ENCODE data around the gene THOP1. TPM values are rescaled to one million over a fixed set of nuclear protein-coding genes. Genes with fewer than 3 reads are reported as not detected.

The THOP1 gene
- total RNA-seq, 2 experiments from 2014 or later = 113 TPM

DNA sequence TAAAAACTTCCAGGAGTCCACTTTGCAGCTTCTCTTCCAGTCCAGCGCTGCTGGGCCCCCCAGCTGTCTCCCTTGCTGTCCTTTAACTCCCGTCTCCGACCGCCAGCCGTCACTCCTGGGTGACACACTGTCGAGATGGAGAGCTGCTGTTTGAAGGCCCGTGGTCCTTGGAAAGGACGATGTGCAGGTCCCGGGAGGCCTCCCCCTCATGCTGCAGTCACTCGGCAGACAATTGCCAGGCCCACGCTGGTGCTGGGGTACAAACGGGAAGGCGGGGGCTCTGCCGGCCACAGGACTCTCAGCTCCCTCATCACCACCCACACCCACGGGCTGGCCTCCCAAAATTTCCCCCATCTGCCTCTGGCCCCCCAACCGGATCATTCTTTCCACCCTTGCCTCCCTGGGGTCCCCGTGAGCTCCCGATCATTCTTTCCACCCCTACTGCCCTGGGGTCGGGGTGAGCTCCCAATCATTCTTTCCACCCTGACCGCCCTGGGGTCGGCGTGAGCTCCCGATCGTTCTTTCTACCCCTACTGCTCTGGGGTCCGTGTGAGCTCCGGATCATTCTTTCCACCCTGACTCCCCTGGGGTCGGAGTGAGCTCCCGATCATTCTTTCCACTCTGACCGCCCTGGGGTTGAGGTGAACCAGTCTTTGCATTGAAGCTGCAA lies 18.3 kb downstream of the THOP1 start:
- Mint-ChIP-seq H3K27ac (no peak overlapping the region), H3K36me3 (ENCODE audit: low read depth) (peaks cover 19% of the 10 kb centered on the region), H3K9me3 (no peaks in the 10 kb centered on the region), H3K27me3 (ENCODE audit: low read depth) (no peaks in the 10 kb centered on the region), H3K4me1 (ENCODE audit: low read depth) (no peaks in the 10 kb centered on the region), H3K4me3 (no peak overlapping the region)
- intact Hi-C loops (cut with micrococcal nuclease) = no loop called here
- CTCF ChIA-PET = no interaction called here
- no peak for DNase-seq

DNA sequence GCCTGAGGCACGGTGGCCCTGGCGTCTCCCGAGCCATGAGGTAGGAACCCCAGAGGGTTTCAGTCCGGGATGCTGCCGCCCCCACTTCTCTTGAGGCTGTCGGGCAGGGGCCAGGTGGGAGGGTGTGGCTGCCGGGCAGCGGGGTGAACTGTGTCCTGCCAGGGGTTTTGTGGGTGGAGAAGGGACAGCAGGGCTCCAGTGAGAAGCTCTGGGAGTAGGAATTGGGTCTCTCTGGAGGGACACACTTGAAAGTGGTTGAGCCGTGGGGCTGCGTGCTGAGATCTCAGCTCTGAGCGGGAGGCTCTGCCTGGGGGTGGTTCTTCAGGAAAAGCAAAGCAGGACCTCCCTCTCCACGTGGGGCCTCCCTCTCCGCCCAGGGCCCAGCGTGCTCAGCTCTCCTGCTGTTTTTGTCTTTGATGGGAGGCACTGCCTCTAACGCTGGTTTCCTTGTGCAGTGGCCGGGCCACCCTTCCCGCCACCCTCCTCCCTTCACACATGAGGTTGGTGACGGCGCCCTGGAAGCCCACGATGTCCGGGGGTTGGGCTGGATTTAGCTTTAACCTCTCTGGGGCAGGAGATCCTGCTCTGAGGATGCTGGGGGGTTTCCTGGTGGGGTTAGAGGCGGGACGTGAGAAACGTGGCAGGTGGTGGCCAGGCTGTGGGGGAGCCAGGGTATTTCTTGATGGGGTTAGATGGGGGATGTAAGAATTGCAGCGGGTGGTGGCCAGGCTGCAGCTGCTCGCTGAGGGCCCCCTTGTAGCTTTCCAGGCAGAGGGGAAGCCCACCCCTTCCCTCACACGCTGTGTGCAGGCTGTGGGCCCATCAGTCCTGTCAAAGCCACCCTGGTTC lies 19.1 kb downstream of the THOP1 start:
- H3K4me1 Mint-ChIP-seq (ENCODE audit: low read depth) = no peaks in the 10 kb centered on the region
- DNase-seq = no peak
- no peak overlapping the region for H3K4me3 Mint-ChIP-seq
- no peaks in the 10 kb centered on the region for H3K27me3 Mint-ChIP-seq (ENCODE audit: low read depth)
- H3K9me3 Mint-ChIP-seq = no peaks in the 10 kb centered on the region
- CTCF ChIA-PET = no interaction called here
- peaks cover 25% of the 10 kb centered on the region for H3K36me3 Mint-ChIP-seq (ENCODE audit: low read depth)
- H3K27ac Mint-ChIP-seq = no peak overlapping the region
- intact Hi-C loops (cut with micrococcal nuclease) = no loop called here

DNA sequence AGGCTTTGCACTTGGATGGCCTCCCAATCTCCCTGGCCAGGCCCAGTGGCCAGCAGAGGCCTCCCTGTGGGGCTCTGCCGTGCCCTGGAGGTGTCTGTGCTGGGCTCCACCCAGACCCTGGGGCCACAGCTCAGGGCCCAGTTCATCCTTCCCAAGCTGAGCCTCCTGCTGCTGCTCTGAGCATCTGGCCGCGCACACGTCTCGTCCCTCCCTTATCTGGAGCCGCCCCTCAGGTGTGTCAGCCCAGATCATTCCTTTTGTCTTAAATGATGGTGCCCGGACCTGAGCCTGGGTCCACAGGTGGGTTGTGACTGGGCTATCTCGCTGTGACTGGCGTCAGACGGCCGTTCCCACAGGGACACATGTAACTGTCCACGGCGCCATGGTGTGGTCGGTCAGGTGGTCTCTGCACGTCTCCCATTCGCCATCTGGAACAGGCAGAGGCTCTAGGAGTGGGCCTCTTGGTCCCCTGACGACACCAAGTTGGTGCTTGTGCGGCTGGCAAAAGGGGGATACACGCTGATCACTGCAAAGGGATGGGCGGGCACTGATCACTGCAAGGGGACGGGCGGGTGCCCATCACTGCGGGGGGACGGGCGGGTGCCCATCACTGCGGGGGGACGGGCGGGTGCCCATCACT lies 20.1 kb downstream of the THOP1 start:
- Mint-ChIP-seq H3K27me3 (ENCODE audit: low read depth) (no peaks in the 10 kb centered on the region), H3K27ac (no peak overlapping the region), H3K4me3 (no peak overlapping the region), H3K4me1 (ENCODE audit: low read depth) (no peaks in the 10 kb centered on the region), H3K36me3 (ENCODE audit: low read depth) (peaks cover 25% of the 10 kb centered on the region), H3K9me3 (no peaks in the 10 kb centered on the region)
- intact Hi-C loops (cut with micrococcal nuclease) = no loop called here
- CTCF ChIA-PET = no interaction called here
- no peak for DNase-seq

DNA sequence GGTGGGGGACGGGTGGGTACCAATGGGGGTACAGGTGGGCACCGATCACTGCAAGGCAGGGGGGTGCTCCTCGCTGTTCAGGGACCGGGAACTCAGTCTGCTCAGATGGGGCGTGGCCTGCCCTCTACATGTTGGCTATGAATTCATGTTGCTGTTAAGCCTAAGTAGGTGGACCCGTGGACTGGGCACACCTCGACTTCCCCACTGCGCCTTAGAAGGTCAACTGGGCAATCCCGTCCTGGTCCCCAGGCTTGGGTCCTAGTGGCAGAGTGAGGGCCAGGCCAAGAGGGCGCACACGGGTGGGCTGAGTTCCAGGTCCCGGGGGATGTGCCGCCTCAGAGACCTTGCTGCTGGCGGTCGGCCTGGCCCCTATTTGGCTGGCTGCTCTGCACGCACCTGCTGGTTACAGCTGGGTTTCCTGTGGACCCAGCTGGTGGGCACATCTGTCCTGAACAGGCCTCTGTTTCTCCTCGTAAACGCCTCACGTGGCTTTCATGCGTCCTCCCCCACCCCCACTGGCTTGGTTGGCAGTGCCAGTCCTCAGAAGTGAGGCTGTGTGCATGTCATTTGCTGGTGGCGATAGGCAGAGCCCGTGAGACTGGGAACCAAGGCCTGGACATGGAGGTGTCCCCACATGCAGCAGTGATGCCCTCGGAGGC lies 20.8 kb downstream of the THOP1 start:
- no peak overlapping the region for H3K4me3 Mint-ChIP-seq
- DNase-seq = no peak
- H3K9me3 Mint-ChIP-seq = no peaks in the 10 kb centered on the region
- H3K27ac Mint-ChIP-seq = no peak overlapping the region
- H3K36me3 Mint-ChIP-seq (ENCODE audit: low read depth) = peaks cover 22% of the 10 kb centered on the region
- CTCF ChIA-PET = no interaction called here
- no peaks in the 10 kb centered on the region for H3K4me1 Mint-ChIP-seq (ENCODE audit: low read depth)
- intact Hi-C loops (cut with micrococcal nuclease) = no loop called here
- no peaks in the 10 kb centered on the region for H3K27me3 Mint-ChIP-seq (ENCODE audit: low read depth)

DNA sequence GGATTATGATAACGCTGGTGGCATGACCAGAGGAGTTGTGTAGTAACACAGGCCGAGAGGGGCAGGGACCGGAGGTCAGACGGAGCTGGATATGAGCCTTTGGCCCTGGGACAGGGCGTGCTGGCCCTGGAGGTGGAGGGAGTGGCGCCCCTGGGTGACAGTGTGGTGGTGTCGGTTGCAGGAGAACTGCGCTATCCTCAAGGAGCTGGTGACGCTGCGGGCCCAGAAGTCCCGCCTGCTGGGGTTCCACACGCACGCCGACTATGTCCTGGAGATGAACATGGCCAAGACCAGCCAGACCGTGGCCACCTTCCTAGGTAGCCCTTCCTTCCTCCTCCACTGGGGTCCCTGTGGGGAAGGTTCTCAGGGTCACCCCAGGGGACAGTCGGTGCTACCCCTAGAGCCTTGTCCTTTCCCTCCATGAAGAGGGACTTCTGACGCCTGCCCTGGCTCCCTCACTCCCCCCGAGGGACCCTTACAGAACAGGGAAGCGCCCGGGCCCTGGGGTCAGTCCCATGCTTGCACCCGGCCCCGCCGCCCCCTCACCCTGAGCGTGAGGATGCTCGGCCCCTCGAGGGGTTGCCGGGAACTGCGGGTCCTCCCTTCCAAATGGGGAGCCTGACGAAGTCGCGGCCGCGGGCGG lies 21.6 kb downstream of the THOP1 start:
- Mint-ChIP-seq H3K9me3 (no peaks in the 10 kb centered on the region), H3K4me1 (ENCODE audit: low read depth) (no peaks in the 10 kb centered on the region), H3K36me3 (ENCODE audit: low read depth) (peaks cover 20% of the 10 kb centered on the region), H3K27me3 (ENCODE audit: low read depth) (no peaks in the 10 kb centered on the region), H3K4me3 (no peak overlapping the region), H3K27ac (no peak overlapping the region)
- DNase-seq = no peak
- CTCF ChIA-PET = no interaction called here
- intact Hi-C loops (cut with micrococcal nuclease) = no loop called here

DNA sequence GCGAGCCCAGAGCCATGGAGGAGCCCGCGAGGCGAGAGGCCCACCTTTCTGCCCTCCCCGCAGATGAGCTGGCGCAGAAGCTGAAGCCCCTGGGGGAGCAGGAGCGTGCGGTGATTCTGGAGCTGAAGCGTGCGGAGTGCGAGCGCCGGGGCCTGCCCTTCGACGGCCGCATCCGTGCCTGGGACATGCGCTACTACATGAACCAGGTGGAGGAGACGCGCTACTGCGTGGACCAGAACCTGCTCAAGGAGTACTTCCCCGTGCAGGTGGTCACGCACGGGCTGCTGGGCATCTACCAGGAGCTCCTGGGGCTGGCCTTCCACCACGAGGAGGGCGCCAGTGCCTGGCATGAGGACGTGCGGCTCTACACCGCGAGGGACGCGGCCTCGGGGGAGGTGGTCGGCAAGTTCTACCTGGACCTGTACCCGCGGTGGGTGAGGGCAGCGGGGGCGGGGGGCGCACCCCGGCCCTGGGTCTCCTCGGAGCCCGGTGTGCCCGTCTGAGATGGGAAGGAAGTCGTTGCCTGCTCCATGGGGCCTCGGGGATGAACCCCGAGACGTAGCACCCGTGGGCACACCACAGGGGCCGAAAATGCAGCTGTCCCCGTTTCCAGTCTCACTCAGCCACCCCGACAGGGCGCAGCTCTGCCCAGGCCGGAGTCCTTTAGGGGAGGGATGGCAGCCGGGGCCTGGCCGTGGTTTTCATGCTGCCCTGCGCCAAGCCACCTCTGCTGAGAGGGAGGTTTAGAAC lies 22.3 kb downstream of the THOP1 start:
- Mint-ChIP-seq H3K4me1 (ENCODE audit: low read depth) (no peaks in the 10 kb centered on the region), H3K9me3 (no peaks in the 10 kb centered on the region), H3K27me3 (ENCODE audit: low read depth) (no peaks in the 10 kb centered on the region), H3K27ac (no peak overlapping the region), H3K4me3 (no peak overlapping the region), H3K36me3 (ENCODE audit: low read depth) (peaks cover 19% of the 10 kb centered on the region)
- CTCF ChIA-PET = no interaction called here
- intact Hi-C loops (cut with micrococcal nuclease) = no loop called here
- DNase-seq = no peak

DNA sequence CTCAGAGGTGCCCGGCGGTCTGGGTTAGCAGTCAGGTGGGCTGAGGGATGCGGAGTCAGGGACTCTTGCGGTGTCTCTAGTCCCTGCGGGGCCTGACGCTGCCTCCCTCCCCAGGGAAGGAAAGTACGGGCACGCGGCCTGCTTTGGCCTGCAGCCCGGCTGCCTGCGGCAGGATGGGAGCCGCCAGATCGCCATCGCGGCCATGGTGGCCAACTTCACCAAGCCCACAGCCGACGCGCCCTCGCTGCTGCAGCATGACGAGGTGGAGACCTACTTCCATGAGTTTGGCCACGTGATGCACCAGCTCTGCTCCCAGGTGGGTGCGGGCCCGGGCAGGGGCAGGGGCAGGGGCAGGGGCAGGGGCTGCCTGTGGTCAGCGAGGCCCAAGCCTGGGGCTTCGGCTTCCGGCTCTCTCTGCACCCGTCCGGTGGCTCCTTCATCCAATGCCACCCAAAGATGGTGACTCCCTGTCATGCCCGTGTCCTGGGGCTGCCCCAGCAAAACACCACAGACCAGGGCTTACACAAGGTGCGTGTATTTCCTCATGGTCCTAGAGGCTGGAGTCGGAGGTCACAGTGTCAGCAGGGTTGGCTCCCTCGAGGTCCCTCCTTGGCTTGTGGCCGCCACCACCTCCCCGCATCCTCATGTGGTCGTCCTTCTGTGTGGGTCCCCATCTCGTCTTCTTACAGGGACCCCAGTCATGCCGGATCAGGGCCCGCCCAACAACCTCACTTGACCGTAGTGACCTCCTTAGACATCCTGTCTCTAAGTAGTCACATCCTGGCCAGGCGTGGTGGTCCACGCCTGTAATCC lies 23.0 kb downstream of the THOP1 start:
- Mint-ChIP-seq H3K9me3 (no peaks in the 10 kb centered on the region), H3K27me3 (ENCODE audit: low read depth) (no peaks in the 10 kb centered on the region), H3K36me3 (ENCODE audit: low read depth) (peaks cover 12% of the 10 kb centered on the region), H3K4me1 (ENCODE audit: low read depth) (no peaks in the 10 kb centered on the region), H3K27ac (no peak overlapping the region), H3K4me3 (no peak overlapping the region)
- intact Hi-C loops (cut with micrococcal nuclease) = no loop called here
- no peak for DNase-seq
- CTCF ChIA-PET = no interaction called here

DNA sequence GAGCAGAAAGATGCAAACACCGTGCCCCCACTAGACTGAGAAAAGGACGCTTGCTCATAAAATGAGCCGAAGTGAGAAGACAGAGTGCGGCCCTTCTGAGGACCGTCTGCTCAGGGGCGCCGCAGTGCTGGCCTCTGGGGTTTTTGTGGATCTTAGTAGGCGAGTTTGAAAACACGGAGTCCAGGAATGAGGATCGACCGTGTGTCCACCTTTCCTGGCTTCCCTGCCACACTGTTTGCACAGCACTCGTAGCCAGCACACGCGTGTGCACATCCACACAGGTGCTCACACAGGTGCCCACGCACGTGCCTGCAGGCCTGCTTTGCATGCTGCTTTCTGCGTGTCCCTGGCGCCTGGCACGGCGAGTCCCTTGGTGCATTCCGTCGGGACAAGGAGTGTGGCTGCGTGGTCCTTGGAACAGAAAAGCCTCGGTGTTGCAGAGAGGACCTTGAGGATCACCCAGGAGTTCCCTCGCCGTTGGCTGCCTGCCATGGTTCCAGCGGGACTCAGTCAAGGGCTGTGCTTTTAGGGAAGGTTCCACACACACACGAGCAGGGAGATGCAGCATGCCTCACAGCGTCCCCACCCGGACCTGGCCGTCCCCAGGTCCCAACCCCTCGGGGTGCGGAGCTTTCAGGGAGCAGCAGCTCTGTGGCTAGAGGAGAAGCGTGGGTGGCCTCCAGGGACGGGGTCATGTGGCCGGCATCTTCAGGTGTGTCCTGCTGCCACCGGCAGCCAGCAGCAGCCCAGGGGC lies 24.3 kb downstream of the THOP1 start:
- intact Hi-C loops (cut with micrococcal nuclease) = no loop called here
- no peak overlapping the region for H3K4me3 Mint-ChIP-seq
- H3K4me1 Mint-ChIP-seq (ENCODE audit: low read depth) = no peaks in the 10 kb centered on the region
- H3K9me3 Mint-ChIP-seq = no peaks in the 10 kb centered on the region
- no peak overlapping the region for H3K27ac Mint-ChIP-seq
- peaks cover 16% of the 10 kb centered on the region for H3K36me3 Mint-ChIP-seq (ENCODE audit: low read depth)
- CTCF ChIA-PET = interaction anchor here (0.6 kb wide), 1 partner anchor 155 kb away, joined by 3 read pairs; no protein-coding TSS in a partner anchor
- no peaks in the 10 kb centered on the region for H3K27me3 Mint-ChIP-seq (ENCODE audit: low read depth)
- no peak for DNase-seq

DNA sequence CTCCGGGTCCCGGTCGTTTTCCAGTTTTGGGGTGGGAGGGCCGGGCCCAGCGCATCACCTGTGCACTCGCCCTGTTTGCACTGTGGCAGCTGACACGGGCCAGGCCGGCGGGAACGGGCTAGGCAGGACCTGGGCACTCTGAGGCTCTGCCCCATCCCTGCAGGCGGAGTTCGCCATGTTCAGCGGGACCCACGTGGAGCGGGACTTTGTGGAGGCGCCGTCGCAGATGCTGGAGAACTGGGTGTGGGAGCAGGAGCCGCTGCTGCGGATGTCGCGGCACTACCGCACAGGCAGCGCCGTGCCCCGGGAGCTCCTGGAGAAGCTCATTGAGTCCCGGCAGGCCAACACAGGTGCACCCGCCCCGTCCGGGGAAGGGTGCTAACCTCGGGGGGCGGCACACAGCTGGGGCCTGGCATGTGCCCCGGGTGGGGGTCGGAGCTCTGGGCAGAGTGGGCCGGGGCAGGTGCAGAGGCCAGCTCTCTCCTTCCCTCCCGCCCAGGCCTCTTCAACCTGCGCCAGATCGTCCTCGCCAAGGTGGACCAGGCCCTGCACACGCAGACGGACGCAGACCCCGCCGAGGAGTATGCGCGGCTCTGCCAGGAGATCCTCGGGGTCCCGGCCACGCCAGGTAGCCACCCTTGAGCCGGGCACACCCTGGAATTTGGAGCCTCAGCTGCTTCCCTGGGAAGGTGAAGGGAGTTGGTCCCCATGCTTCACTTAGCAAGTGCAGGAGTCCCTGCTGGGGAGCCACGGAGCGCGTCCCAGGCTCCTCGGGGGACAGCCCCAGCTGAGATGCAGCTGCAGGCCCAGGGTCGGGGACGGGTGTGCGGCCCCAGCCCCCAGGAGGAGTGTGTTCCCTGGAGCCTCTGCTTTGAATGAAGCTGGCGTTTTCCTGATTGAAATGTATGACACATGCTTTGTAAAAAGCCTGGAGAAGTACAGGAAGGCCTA lies 25.1 kb downstream of the THOP1 start:
- Mint-ChIP-seq H3K27me3 (ENCODE audit: low read depth) (no peaks in the 10 kb centered on the region), H3K9me3 (no peaks in the 10 kb centered on the region), H3K36me3 (ENCODE audit: low read depth) (peaks cover 14% of the 10 kb centered on the region)

DNA sequence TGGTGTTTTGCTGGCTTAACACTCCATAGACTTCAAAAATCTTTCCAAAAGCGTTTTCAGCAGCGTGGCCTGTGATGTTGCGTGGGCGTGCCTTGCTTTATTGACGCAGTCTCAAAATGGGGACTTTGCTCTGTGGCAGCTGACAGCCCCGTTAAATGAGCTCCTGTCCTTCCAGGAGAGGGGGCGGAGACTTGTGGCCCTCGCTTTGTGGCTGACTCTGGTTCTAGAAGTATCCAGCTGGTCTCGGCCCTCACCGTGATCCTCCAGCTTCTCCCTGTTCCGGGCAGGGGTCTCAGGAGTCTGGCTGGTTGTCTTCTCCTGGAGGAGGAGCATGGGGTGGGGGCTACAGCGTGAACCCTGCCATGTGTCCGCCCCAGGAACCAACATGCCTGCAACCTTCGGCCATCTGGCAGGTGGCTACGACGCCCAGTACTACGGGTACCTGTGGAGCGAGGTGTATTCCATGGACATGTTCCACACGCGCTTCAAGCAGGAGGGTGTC lies 26.0 kb downstream of the THOP1 start:
- intact Hi-C loops (cut with micrococcal nuclease) = no loop called here
- DNase-seq = no peak
- H3K4me3 Mint-ChIP-seq = no peak overlapping the region
- no peaks in the 10 kb centered on the region for H3K27me3 Mint-ChIP-seq (ENCODE audit: low read depth)
- peaks cover 12% of the 10 kb centered on the region for H3K36me3 Mint-ChIP-seq (ENCODE audit: low read depth)
- CTCF ChIA-PET = no interaction called here
- H3K27ac Mint-ChIP-seq = no peak overlapping the region
- H3K4me1 Mint-ChIP-seq (ENCODE audit: low read depth) = no peaks in the 10 kb centered on the region
- H3K9me3 Mint-ChIP-seq = no peaks in the 10 kb centered on the region

More for the DNA sequence above, 25.1 kb downstream of the THOP1 start:
- intact Hi-C loops (cut with micrococcal nuclease) = no loop called here
- Mint-ChIP-seq H3K27ac (no peak overlapping the region), H3K4me3 (no peak overlapping the region), H3K4me1 (ENCODE audit: low read depth) (no peaks in the 10 kb centered on the region)
- no peak for DNase-seq
- CTCF ChIA-PET = interaction anchor here (0.6 kb wide), 2 partner anchors 155 to 162 kb away, joined by 3 read pairs; no protein-coding TSS in a partner anchor

Data from activated naive CD4-positive, alpha-beta T cell treated with anti-CD3 and anti-CD28 coated beads for 36 hours (primary cell).